DMS79 treated with DMSO at 0.1 percent for 48 hours (cell line): ENCODE results near the gene C19orf73.
"Not testable (repeated sequence)": the region's sequence is repeated elsewhere in the genome, so short reads cannot be mapped to it uniquely, and the experiment has no call there.

ENCODE experiments used
- DNase-seq: peaks from one replicate; lab custom pipeline; 2025; lab: John Stamatoyannopoulos, UW

C19orf73 gene

GRCh38 chr19:49121841-49122240 lies 2.9 kb upstream of the C19orf73 start:
- not testable (repeated sequence) for DNase-seq

DNA sequence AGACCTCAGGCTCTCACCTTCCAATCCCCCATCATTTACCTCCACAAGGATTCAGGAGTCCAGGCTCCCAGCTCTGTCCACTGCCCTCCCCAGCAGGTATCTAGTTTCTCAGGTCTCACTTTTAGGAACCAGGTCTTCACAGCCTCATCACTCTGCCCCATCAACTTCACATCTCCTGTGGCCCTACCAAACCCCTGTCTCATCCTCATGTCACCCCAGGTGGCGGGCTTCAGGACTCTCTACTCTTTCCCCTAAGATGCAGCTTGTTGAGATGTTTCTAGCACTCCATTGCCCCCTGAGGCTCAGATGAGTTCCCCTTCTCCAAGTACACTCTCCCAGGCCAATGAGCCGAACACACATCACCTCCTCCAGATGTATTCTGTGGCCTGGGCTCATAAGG lies 1.9 kb upstream of the C19orf73 start:
- no peak for DNase-seq

- no peak for DNase-seq
Measured at GRCh38 chr19:49120325-49120683, 1.4 kb upstream of the C19orf73 start.

GRCh38 chr19:49119411-49120324 lies 725 bp upstream of the C19orf73 start, which contains the start of gene PPFIA3:
Gene PPFIA3 (plus strand): TSS chr19:49119544. CDS start chr19:49127874, 8,330 bp downstream.
- DNase-seq: peak; percentile 38

- no peak for DNase-seq
Measured at GRCh38 chr19:49117677-49118564, 1.0 kb downstream of the C19orf73 start.

GRCh38 chr19:49116544-49116943 lies 2.4 kb downstream of the C19orf73 start:
- no peak for DNase-seq

DNA sequence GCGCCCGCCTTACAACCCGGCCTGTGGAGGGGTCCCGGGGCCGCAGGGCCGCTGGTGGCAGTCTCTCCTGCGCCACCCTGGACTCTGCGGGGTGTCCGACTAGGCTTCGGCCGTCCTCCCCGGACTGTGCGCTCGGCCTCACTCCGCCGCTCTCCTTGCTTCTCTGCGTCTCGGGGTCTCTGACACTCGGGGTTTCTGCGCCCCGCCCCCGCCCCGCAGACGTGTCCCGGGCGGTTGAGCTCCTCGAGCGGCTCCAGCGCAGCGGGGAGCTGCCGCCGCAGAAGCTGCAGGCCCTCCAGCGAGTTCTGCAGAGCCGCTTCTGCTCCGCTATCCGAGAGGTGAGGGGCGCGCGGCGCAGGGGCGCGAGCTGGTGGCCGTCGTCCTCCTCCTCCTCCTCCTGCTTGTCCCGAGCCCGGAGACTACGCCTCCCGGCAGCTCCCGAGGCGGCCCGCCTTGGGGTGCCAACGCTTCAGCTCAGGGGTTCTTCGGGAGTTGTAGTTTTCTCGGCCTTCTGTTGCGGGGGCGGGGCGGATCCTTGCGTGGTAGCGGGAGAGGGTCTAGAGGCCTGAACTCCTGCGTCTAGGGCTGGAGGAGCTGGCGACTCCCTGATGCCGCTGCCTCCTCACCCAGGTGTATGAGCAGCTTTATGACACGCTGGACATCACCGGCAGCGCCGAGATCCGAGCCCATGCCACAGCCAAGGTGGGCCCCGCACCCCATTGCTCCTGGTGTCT lies 4.1 kb downstream of the C19orf73 start:
- DNase-seq: peak; percentile 59

- peak; percentile 64 for DNase-seq
Measured at GRCh38 chr19:49113762-49114629, 4.9 kb downstream of the C19orf73 start, which contains the start of gene LIN7B. Gene LIN7B (plus strand): TSS chr19:49114370. CDS start chr19:49114405, 35 bp downstream.

- DNase-seq: no peak
Measured at GRCh38 chr19:49111218-49111998, 7.5 kb downstream of the C19orf73 start.

GRCh38 chr19:49110567-49110966 lies 8.4 kb downstream of the C19orf73 start:
- DNase-seq: no peak

DNA sequence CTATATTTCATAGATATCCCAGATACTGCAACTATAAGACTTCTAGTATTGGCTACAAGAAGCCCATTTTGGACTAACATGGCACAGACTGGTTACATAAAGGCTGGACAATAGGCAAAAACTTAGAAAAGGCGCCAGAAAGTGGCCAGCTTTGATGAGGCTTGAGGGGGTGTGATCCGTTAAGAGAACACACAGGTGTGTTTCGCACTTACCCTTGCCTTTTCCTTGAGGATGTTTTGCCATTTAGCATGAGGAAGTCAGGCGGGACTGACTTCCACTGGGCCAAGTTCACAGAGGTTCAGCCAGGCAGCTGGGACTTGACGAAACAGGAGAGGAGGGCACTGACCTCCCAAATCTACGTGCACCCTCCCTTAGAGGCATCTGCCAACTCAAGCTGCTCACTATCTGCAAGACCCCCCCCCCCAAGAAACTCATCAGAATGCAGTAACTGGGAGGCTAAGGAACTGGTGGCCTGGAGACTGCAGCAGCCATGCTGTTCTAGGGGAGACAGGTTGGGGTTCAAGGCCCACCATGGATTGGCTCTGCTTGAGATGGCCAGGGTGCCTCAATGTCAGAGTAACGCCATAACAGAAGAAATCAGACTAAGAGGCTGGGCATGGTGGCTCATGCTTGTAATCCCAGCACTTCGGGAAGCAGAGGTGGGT lies 9.2 kb downstream of the C19orf73 start:
- no peak for DNase-seq

- no peak for DNase-seq
Measured at GRCh38 chr19:49109051-49109450, 9.9 kb downstream of the C19orf73 start.

GRCh38 chr19:49107625-49108459 lies 11.1 kb downstream of the C19orf73 start:
- DNase-seq: no peak

GRCh38 chr19:49106648-49107135 lies 12.3 kb downstream of the C19orf73 start:
- DNase-seq: no peak

DNA sequence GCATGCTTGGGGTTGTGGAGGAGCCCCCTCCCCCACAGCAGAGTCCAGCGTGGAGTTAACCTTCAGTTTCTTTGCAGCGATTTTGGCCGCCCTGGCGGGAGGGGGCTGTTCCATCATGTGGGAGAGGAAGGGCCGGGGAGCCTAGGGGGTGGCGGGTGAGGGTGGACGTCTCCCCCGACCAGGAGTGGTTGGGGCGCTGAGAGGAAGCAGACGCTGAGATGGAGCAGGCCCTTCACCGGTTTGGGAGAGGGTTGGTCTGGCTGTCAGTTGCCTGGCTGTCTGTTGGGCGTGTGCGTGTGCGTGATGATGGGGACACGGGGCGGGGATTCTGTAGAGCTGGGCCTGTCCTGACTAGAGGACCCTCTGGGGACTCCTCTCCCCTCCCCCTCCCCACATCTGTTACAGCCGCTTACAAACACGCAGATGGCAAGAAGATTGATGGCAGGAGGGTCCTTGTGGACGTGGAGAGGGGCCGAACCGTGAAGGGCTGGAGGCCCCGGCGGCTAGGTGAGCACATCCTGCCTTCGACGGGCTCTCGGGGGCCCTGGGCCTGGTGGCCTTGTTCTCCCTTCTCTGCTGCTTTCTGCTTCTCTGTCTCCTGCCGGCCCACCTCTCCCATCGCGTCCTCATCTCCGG lies 14.6 kb downstream of the C19orf73 start:
- DNase-seq: no peak

- DNase-seq: no peak
Measured at GRCh38 chr19:49103331-49104085, 15.4 kb downstream of the C19orf73 start.

DNA sequence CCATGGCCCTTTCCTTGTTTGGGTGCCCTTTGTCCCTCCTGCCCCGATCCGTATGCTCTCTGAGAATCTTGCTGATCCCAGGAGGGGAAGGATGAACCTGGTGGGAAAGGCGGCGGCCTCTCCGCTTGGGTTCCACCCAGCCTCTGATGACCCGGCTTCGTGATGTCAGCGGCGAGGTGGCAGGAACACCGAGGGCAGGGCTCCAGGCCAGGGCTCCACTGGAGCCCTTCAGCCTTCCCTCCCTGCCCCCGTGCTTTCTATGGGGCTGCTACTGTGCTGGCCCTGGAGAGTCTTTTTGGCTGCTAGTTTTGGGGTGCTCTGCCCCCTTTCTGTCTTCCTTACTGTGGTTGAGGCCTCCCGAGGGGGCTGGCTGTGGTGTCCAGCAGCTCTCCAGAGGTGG lies 16.6 kb downstream of the C19orf73 start:
- DNase-seq: no peak
